Measurements from ENCODE around the gene FOXA3.

DNA sequence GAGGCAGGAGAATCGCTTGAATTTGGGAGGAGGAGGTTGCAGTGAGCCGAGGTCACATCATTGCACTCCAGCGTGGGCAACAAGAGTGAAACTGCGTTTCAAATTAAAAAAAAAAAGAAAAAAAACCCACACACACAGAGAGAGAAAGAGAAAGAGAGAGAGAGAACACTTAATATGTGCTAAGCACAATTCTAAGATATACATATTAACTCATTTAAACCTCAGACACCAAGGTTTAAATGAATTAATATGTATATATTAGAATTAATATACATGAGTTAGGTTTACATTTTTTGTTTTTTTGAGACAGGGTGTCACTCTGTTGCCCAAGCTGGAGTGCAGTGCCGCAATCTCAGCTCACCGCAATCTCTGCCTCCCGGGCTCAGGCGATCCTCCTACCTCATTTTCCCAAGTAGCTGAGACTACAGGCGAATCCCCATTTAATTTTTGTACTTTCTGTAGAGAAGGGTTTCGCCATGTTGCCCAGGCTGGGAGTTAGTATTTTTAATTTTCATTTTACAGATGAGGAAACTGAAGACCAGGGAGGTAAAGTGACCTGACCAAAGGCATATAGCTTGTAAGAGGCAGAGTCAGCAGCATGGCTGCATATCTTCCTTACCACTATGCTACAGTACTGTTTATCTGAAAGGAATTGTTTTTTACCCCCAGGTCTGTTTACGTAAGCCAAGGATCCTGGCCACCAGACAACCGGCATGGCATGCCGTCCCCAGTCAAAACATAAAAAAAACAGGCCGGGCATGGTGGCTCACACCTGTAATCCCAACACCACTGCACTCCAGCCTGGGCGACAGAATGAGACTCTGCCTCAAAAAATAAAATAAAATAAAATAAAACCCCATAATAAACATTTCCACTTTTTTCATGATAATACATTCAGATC lies 3.5 kb upstream of the FOXA3 start:
- TF ChIP-seq, protein P1, sequence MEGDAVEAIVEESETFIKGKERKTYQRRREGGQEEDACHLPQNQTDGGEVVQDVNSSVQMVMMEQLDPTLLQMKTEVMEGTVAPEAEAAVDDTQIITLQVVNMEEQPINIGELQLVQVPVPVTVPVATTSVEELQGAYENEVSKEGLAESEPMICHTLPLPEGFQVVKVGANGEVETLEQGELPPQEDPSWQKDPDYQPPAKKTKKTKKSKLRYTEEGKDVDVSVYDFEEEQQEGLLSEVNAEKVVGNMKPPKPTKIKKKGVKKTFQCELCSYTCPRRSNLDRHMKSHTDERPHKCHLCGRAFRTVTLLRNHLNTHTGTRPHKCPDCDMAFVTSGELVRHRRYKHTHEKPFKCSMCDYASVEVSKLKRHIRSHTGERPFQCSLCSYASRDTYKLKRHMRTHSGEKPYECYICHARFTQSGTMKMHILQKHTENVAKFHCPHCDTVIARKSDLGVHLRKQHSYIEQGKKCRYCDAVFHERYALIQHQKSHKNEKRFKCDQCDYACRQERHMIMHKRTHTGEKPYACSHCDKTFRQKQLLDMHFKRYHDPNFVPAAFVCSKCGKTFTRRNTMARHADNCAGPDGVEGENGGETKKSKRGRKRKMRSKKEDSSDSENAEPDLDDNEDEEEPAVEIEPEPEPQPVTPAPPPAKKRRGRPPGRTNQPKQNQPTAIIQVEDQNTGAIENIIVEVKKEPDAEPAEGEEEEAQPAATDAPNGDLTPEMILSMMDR (IDR thresholded peaks at IDR 0.05), result no peak
- no peak for TF ChIP-seq POLR2AphosphoS5 (IDR thresholded peaks at IDR 0.05)
- no peak for TF ChIP-seq POLR2A (IDR thresholded peaks at IDR 0.05)
- TF ChIP-seq EP300 (IDR thresholded peaks at IDR 0.05), result no peak
